HG02798 (cell line): ENCODE results near the gene TSPAN9.

Experiments used
- ATAC-seq: cut with Tn5 transposase; IDR thresholded peaks from one replicate; pipeline ENCODE4 v1.9.1; 2021; ENCODE audit warnings: mild to moderate bottlenecking; ENCODE audit not compliant: unreplicated experiment, poor library complexity

TSPAN9 gene

DNA sequence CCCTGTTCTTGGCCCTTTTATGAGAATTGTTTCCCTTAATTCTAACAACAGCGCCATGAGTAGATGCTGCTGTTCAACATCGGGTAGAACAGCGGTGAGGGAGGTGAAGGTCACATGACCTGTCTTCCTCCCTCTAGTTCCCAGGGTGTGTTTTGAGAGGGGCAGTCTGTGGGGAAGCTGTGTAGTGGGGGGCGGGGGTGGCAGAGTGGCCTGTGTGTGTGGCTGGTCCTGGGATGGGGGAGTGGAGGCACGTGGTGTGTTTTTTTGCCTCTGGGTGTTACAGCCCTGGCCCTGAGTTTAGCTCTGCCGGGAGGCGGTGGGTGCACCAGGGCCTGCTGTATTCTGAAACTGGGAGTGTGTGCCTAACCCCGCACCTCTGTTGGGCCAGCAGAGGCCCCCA, 202.7 kb downstream of the TSPAN9 start:
- ATAC-seq: no peak

DNA sequence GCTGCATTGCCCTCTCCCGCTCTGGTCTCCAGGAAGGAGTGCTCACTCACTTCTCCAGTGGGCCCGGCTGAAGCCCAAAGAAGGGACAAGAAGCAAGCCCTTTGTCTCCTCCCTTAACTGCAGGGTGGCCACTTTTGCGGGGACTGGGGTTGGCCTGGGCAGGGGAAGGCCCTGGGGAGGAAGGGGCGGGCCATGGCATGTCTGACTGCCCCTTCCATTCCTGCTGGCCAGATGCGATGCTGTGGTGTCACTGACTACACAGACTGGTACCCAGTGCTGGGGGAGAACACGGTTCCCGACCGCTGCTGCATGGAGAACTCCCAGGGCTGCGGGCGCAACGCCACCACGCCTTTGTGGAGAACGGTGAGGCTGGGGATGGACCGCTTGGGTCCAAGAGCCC, 203.8 kb downstream of the TSPAN9 start:
- no peak for ATAC-seq

DNA sequence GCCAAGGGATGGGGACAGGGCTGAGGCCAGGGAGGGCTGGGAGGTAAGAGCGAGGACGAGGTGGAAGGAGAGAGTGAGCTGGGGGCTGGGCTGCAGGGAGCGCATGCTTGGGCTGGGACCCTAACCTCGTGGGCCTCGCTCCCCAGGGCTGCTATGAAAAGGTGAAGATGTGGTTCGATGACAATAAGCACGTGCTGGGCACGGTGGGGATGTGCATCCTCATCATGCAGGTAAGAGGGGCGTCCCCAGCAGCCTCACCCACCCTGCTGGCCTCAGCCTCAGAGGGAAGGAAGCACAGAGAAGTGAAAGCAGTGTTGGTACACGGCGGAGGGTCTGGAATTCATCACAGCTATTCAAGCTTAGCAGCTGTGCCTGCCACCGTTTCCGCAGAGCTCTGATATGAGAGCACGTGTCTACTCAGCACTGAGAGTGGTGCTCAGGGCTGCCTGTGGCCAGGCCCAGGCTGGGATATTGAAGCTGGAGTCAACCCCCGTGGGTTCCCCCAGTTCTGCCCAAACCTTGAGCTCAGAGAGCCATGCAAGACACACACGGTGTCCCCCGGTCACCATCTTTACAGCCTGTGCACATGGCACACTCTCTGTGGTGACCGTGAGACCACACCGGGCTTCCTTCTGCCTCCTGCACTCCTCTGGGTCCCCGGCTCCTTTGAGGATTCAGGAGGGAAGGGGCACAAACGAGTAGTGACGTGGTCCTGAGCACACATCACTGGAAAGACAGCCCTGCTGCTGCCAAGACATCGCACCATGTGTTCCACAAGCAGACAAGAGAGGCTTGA, 204.6 kb downstream of the TSPAN9 start:
- no peak for ATAC-seq

DNA sequence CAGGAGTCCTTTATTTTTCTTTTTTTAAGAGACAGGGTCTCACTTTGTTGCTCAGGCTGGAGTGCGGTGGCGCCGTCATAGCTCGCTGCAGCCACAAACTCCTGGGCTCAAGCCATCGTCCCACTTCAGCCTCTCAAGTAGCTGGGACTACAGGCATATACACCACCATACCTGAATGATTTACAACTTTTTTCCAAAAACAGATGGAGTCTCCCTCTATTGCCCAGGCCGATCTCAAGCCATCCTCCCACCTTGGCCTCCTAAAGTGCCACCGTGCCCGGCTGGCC, 205.1 kb downstream of the TSPAN9 start:
- no peak for ATAC-seq

DNA sequence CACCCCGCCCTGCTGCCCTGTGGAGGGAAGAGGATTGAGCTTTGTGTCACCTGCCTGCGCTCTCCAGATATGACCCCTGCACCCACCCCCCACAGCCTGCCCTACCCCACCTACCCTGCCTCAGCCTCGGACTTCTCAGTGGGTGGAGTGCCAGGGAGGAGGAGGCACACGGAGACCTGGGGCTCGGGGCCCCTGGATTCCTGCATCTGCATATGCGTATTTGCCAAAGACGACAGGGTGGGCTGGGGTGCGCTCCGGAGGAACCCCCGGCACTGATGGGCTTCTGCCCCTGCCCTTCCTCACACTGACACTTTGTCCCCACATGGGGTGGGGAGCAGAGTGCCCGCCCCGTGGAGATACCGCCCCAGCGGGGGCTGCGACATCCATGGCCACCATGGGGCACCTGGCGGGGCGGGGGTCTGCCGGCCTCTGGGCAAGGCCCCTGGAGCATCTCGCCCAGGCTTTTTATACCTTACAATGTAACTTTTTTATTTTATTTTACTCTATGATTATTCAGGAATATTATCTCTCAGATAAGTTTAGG, 206.0 kb downstream of the TSPAN9 start:
- no peak for ATAC-seq

DNA sequence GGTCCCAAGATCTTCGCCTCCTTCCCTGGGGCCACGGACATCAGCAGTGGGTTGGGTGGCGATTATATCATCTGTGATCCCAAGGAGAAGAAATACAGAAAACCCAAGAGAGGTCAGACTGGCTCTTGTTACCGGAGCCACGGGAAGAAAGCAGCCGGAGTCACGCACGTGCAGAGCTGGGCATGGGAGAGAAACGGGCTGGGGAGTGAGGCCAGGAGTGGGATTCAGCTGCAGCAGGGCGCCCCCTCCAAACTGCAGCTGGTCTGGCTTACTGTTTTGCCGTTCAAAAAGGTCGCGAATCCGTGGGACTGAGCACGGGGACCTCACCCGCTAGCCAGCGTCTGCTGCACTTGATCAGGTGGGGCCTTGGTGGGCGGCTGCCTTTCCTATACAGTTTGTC, 207.2 kb downstream of the TSPAN9 start:
- no peak for ATAC-seq

DNA sequence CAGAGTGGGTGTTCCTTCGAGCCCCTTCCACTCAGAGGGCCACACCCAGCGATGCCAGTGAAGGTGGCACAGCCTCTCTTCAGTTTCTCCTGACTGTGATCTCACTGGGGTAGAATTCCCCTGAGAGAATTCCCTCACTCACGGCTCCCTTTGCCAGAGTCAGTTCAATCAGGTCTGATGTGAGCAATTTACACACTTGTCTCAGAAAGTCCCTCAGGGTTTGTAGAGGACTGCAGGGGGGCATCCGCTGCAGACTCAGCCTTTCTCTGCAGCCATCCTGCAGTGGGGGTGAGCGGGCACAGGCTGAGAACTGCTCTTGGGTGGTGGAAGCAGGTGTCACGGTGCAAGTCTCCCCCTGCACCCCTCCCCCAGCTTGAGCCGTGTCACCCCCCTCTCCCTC, 208.4 kb downstream of the TSPAN9 start:
- ATAC-seq: no peak

DNA sequence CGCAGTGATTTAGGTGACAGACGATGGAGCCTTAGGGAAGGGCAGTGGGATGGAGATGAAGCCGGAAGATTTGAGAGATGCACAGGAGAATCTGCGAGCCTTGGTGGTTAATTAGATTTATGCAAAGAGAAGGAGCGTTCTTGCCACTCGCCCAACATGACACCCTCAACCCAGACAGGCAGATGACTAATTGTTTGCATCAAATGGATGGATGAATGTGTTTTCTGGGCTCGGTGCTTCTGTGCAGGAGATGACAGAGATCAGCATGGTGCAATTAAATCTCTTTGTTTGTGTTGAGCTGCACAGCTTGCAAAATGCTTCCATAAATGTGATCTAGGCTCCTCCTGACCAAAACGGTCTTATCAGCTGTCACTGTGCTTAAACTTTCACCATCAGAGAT, 211.5 kb downstream of the TSPAN9 start:
- no peak for ATAC-seq

DNA sequence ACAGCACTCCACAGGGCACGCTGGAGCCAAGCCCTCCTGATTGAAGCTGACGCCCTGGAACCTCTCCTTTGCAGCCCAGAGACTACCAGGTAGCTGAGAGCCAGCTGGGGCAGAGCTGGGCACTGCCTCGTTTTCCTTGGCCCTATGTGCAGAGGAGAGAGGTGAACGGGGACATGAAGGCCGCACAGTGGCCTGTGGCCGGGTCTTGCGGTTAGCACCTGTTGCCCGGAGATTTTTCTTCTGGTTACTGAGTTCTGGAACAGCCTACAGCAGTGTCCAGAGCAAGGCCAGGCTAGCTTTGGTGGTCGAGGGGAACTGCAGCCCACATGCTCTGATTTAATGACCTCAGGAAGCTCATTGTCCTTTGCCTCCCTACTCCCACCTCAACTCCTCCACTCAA, 212.5 kb downstream of the TSPAN9 start:
- ATAC-seq: no peak

DNA sequence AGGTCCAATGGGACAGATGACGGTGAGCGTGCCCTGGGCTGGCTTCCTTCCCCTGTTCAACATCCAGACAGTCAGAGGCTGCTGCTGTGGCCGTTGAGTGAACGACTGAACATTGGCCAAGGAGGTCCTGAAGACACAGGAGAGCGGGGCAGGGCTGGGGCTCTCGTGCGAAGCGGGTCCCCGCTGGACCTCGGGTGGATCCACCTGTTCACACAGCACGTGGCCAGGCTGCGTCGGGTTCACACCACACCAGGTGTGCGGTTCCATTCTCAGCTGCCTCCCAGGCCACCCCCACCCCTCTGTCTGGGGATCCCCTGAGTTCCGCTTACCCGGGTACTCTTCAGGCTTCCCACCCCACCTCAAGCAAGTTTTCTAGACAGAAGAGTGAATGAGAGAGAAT, 214.8 kb downstream of the TSPAN9 start:
- ATAC-seq: no peak

DNA sequence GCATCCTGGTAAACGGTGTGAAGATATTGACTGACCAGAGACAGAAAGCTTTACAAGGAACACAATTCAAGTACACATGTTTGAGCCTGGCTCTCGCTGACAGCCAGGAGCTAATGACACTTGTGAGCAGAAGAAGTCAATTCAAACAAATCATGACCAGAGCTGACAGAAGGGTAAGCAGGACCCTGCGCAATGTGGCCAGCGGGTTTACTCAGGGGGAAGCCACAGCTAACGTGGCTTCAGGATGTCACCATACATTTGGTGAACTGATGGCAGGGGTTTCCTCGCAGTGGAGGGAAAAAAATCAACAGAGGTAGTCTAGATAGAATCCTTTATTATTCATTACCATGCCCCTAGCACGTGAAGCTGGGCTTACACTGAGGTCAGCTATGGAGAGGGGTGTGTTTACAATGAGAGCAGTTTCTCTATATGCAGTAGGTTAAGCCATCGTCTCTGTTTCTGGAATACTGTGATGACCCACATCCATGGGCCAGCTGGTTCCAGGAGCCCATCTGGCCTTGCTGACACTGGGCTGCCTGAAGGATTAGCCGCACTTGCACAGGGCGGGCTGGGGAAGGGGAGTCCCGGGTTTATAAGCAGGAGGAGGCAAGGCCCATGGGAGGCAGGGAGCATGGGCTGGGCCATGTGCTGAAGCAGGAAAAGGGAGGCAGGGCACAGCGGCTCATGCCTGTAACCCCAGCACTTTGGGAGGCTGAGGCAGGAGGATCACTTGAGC, 215.7 kb downstream of the TSPAN9 start:
- ATAC-seq: no peak

DNA sequence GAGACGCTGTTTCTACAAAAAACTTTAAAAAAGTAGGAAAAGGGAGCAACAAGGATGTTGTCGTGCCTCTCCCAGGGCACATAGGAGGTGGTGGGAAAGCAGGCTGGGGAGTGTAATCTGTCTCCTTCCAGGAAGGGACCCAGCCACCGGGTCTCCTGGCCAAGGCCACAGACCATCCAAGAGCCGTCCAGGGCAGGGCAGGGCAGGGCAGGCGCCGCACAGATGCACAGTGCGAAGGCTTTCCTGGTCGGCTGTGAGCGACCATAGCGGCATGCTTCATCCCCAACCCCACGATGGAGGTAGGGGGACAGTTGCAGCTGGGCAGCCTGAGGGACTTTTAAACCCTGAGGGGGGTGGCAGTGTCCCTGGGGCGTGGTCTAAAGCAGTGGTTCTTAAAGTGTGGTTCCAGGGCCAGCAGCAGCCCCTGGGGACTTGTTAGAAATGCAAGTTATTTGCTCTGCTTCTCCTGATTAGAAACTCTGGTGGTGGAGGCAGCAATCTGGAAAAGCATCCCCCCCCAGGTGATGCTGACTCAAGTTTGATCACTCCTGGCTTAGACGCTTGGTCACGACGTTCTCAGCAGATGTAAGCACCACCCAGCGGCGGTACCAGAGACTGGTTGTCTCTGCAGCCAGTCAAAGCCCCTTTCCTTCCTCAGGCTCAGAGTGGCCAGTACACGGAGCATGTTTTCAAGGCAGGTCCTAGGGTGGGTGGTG, 216.4 kb downstream of the TSPAN9 start:
- ATAC-seq: no peak

DNA sequence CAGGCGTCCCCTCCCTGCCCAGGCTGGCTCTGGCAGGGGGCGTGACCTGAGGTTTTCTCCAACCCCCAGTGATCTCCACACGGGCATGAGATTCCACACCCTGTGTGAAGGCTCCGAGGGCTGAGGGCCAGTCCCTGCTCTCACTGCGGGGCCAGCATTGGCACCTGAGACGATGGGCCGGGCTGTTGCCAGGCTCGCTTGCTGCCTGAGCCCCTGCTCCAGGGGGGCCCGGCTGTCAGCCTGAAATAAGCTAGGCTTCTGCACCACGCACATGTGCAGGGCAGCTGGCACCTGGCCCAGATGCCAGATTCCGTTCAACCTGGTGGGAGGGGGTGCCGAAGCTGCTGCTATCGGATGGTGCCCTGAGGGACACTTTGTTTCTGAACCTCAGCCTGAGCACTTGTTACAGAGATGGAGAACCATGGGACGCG, 217.3 kb downstream of the TSPAN9 start:
- ATAC-seq: no peak

DNA sequence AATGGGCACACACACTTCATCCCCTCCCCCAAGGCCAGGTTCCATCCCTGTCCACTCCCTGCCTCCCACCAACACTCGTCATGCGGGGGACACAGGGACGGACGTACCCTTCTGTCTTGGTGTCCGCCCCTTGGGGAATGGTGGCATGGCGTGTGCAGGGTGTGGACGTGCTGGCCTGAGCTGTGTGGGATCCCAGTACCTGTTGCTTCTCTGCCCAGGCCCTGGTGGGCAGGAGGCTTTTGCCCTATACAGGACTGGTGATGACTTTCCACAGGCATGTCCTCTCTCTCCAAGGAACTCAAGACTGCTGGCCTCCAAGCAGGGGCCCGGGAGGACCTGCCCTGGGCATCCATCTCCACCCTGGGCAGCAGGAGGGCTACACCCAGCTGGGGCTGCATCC, 218.0 kb downstream of the TSPAN9 start:
- ATAC-seq: no peak

DNA sequence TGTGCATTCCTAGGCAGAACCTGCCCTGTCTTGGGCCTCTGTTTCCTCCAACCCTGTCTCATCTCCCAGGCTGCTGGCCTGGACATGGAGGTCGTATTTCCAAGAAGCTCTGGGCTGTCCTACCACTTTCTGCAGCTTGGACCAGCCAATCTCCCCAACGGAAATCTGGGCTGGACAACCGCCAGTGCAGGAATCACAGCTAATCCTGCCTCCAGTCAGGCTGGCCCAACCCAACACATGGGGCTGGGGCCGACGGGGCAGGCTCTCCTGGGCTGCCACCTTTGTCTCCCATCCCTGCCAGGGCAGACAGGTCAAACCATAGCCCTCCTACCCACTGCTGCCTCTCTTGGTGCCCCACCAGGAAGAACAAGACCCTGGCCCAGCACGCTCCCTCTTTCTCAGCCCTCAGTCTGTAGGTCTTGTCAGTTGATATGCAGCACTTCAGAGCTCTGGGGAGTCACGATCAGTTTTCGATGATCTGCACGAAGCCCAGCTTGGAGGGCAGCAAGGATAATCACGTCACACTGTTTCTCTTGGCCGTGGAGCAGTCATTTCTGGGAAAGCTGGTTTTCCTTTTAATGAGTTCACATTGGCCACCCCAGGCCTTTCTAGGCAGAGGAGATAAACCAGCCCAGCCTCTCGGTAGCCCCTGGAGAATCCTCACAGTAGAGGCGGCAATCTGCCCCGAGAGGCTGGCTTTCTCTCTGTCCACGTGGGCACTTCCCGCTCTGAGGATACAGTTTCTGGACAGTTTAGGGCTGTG, 218.6 kb downstream of the TSPAN9 start:
- ATAC-seq: no peak

DNA sequence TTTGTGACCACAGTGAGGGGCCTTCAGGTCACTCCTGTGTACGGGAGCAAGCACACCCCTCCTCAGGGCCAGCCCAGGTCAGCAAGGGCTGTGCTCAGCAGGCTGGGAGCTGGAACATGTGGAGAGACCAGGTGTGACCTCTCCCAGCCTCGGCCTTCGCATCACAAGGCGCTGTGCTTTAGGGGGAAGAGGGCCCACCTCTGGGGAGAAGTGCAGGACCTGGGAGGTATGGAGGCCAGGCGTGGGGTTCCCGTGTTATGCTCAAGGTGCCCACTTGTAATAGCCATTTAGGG, 219.2 kb downstream of the TSPAN9 start:
- no peak for ATAC-seq

DNA sequence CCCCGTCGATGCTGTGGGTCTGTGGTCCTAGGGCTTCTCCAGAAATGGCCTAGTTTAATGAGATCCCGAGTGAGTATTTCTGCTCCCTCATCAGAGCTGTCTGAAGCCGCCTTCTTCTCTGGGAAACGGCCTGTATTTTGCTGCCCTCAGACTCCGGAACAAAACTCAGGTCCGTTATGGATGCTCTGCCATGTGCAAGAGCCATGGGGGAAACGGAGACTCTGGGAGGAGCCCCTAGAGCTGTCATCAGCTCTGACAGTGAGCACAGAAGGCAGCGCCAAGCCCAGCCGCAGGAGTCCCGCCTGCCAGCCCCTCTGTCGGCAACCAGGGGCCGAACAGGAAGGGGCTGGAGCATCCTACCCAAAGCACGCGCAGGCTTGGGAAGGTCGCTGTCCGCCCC, 221.4 kb downstream of the TSPAN9 start:
- ATAC-seq: no peak

DNA sequence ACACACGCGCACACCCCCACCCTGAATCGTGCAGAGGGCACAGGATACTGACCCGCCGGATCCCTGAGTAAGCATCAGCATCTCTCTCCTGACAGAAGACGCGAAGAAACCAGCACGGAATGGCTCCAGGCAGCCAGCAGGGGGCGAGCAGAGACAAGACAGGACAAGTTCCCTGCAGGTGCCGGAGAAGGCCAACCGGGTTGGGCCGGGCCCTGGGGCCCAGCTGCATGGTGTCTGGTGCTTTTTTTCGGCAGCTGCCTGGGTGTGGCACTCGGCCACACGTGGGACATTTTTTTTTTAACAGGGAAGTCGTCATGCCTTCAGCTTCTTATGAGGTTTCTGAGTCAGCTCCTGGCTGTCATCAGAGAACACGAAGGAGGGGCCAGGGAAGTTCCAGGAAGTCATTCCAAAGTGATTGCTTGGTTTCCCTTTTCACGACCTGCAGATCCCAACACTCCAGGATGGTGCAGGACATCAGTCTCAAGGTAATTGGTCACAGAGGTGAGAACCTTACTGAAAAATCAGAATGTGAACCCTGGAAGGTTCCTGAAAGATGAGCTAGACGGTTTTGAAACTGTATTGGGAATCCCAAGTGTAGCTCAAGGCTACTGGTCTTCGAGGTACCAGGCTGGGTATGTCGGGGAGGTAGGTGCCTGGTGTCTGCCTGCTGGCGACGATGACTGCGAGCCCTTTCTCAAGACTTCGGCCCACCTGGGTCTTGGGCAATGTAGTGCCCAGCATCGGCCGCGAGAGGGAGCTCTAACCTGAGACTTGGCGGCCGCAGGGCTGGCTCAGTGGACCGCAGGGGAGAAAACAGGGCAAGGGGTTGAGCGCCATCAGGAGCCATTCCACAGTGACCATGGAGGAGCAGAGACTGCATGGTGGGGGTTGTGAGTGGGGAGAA, 223.0 kb downstream of the TSPAN9 start:
- ATAC-seq: peak; percentile 71

DNA sequence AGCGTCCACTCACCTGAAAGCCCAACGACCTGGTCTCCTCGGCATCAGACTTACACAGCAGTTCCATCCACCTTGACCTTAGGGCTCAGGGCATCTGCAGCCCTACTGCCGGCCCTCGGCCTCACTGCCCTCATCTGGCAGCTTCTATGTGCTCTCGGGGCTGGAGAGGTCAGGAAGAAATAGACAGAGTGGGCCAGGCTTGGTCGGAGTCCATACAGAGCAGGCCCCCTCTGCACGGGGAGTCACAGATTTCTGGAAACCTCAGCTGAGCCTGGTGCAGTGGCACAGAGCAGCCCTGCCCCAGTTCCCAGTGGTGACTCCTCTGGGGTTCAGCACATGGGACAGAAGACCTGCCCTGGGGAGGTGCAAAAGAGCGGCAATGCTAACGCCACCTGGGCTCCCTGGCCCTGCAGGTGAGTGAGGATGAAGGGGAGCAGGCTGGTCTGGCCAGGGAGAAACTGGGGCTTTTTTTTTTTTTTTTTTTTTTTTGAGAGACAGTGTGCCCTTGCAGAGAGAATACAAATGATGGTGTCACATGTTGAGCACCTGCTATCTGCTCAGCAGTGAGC, 223.7 kb downstream of the TSPAN9 start:
- ATAC-seq: no peak
